ENCODE data around the gene KRTAP15-1.
A peak's percentile ranks its signal among the peaks of the same experiment; 100 is the strongest.

The KRTAP15-1 gene

GRCh38 chr21:30426731-30427130 lies 13.3 kb upstream of the KRTAP15-1 start:
- no peak for DNase-seq (ENCODE audit: low read depth in 2 of 2)
- no peak overlapping the region for H3K4me3 ChIP-seq (replicated peaks in 1 of 2; ENCODE audit: low read depth in 2 of 2, low read length in 2 of 2)
- TF ChIP-seq CTCF (IDR thresholded peaks at IDR 0.05; ENCODE audit: low read depth, low read length): no peak

DNA sequence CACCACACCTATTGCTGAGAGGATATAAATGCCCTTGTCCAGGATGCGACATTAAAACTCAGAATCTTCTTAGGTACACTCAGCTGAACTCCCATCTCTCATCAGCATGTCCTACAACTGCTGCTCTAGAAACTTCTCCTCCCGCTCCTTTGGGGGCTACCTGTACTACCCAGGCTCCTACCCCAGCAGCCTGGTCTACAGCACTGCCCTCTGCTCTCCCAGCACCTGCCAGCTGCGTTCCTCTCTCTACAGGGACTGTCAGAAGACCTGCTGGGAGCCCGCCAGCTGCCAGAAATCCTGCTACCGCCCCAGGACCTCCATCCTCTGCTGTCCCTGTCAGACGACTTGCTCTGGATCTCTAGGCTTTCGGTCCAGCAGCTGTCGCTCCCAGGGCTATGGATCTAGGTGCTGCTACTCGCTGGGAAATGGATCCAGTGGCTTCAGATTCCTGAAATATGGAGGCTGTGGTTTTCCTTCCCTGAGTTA lies 9.9 kb upstream of the KRTAP15-1 start, which contains the start of gene KRTAP13-4:
TSS of gene KRTAP13-4 (plus strand) at position 51 of the 486 bp plus-strand sequence. CDS start at position 107, 56 bp downstream.
- TF ChIP-seq CTCF (IDR thresholded peaks at IDR 0.05; ENCODE audit: low read depth, low read length): no peak
- no peak within 1 kb of the TSS for H3K4me3 ChIP-seq (replicated peaks in 1 of 2; ENCODE audit: low read depth in 2 of 2, low read length in 2 of 2)
- no peak for DNase-seq (ENCODE audit: low read depth in 2 of 2)

DNA sequence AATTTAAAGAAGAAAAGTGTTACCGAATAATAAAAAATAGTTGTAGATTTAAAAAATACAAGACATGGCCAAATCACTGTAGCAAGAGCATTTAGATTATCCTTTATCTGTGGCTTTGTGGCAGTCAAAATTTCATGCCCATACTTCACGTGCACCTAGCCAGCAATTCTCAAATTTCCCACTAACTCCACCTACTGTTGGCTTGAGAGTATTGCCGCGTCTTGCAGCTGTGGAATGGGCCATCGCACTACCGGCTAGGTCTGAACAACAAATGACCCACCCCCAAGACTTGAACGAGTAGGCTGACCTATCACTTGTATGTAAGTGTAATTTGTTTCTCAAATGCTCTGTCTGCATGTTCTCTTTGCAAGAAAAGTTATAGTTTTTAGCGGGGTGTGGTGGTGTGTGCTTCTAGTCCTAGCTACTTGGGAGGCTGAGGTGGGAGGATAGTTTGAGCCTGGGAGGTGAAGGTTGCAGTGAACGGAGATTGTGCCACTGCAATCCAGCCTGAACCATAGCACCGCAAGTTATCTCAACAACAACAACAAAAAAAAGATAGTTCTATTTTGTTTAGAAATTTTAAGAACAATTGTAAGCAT lies 5.9 kb upstream of the KRTAP15-1 start:
- H3K4me3 ChIP-seq (replicated peaks in 1 of 2; ENCODE audit: low read depth in 2 of 2, low read length in 2 of 2): no peak overlapping the region
- peak; percentile 41 to 47 for DNase-seq (ENCODE audit: low read depth in 2 of 2)
- TF ChIP-seq CTCF (IDR thresholded peaks at IDR 0.05; ENCODE audit: low read depth, low read length): peak; percentile 52

- TF ChIP-seq CTCF (IDR thresholded peaks at IDR 0.05; ENCODE audit: low read depth, low read length): no peak
- no peak overlapping the region for H3K4me3 ChIP-seq (replicated peaks in 1 of 2; ENCODE audit: low read depth in 2 of 2, low read length in 2 of 2)
- DNase-seq (ENCODE audit: low read depth in 2 of 2): no peak
Measured at GRCh38 chr21:30437010-30437565, 3.0 kb upstream of the KRTAP15-1 start.

DNA sequence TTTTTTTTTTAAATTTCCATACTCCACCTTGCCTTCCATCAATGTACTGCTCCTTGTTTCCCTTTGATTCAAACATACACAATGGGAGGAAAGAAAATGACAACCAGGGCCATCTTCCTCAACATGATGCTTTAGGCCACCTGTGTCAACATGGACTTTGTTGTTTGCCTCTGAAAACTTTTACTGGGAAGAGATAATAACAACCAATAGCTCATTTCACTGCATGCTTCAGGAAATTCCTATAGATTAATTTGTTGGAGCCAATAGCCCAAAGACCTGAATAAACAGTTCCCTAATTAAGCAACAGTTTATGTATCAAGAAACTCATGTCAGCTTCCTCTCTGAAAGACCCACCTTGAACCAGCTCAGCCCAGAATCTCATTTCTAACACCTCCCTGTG lies 3.2 kb downstream of the KRTAP15-1 start:
- DNase-seq (ENCODE audit: low read depth in 2 of 2): no peak
- TF ChIP-seq CTCF (IDR thresholded peaks at IDR 0.05; ENCODE audit: low read depth, low read length): no peak

GRCh38 chr21:30444204-30444603 lies 4.1 kb downstream of the KRTAP15-1 start:
- no peak for DNase-seq (ENCODE audit: low read depth in 2 of 2)
- no peak for TF ChIP-seq CTCF (IDR thresholded peaks at IDR 0.05; ENCODE audit: low read depth, low read length)
- H3K4me3 ChIP-seq (replicated peaks in 1 of 2; ENCODE audit: low read depth in 2 of 2, low read length in 2 of 2): no peak overlapping the region

More for the DNA sequence above, 3.2 kb downstream of the KRTAP15-1 start:
- no peak overlapping the region for H3K4me3 ChIP-seq (replicated peaks in 1 of 2; ENCODE audit: low read depth in 2 of 2, low read length in 2 of 2)
